ENCODE results near the gene ADK.

The ADK gene

GRCh38 chr10:74690393-74690792, 539.4 kb downstream of the ADK start:
- H3K4me3 ChIP-seq (ENCODE audit: low read depth, low read length), result no peak overlapping the region
- DNase-seq (ENCODE audit: low read depth), result no peak
- TF ChIP-seq CTCF (IDR thresholded peaks at IDR 0.05; ENCODE audit: low read depth, low read length, missing control alignments), result no peak

- no peak overlapping the region for H3K4me3 ChIP-seq (ENCODE audit: low read depth, low read length)
- no peak for DNase-seq (ENCODE audit: low read depth)
- TF ChIP-seq CTCF (IDR thresholded peaks at IDR 0.05; ENCODE audit: low read depth, low read length, missing control alignments), result no peak
These were observed 540.1 kb downstream of the ADK start for GRCh38 chr10:74691164-74691563.

- no peak overlapping the region for H3K4me3 ChIP-seq (ENCODE audit: low read depth, low read length)
- no peak for DNase-seq (ENCODE audit: low read depth)
- no peak for TF ChIP-seq CTCF (IDR thresholded peaks at IDR 0.05; ENCODE audit: low read depth, low read length, missing control alignments)
These were observed 553.8 kb downstream of the ADK start for GRCh38 chr10:74704629-74705357.

GRCh38 chr10:74705358-74705980, 554.4 kb downstream of the ADK start:
- DNase-seq (ENCODE audit: low read depth), result no peak
- TF ChIP-seq CTCF (IDR thresholded peaks at IDR 0.05; ENCODE audit: low read depth, low read length, missing control alignments), result no peak
- no peak overlapping the region for H3K4me3 ChIP-seq (ENCODE audit: low read depth, low read length)

- DNase-seq (ENCODE audit: low read depth), result no peak
- TF ChIP-seq CTCF (IDR thresholded peaks at IDR 0.05; ENCODE audit: low read depth, low read length, missing control alignments), result no peak
- H3K4me3 ChIP-seq (ENCODE audit: low read depth, low read length), result no peak overlapping the region
These were observed 555.9 kb downstream of the ADK start for GRCh38 chr10:74706966-74707365.

GRCh38 chr10:74708246-74708645, 557.2 kb downstream of the ADK start:
- H3K4me3 ChIP-seq (ENCODE audit: low read depth, low read length), result no peak overlapping the region
- no peak for DNase-seq (ENCODE audit: low read depth)
- no peak for TF ChIP-seq CTCF (IDR thresholded peaks at IDR 0.05; ENCODE audit: low read depth, low read length, missing control alignments)

- no peak for DNase-seq (ENCODE audit: low read depth)
- H3K4me3 ChIP-seq (ENCODE audit: low read depth, low read length), result no peak overlapping the region
- TF ChIP-seq CTCF (IDR thresholded peaks at IDR 0.05; ENCODE audit: low read depth, low read length, missing control alignments), result no peak
These were observed 567.2 kb downstream of the ADK start for GRCh38 chr10:74718208-74718607.

Measured in GM12864 (cell line).